Thoracic aorta (tissue), 2 donors: Measurements from ENCODE around the gene TFRC. TPM values are rescaled to one million over a fixed set of nuclear protein-coding genes. Genes with fewer than 3 reads are reported as not detected.
"Not testable (repeated sequence)": the region's sequence is repeated elsewhere in the genome, so short reads cannot be mapped to it uniquely, and the experiment has no call there.

Experiments
- ATAC-seq: fragments of 150-250 bp; one replicate; pipeline ENCODE4 v1.8.0; 2017; ENCODE audit warnings: low read depth; ENCODE audit not compliant: insufficient number of reproducible peaks, low FRiP score
- DNase-seq: peaks from one replicate; pipeline ENCODE4 v3.0.0-alpha.2; 2020; ENCODE audit warnings: low spot score
- H3K27ac ChIP-seq, 2 donors: fragments of 200-600 bp; sonication (generic); 1 replicate in 1 of 2; 2 replicates in 1 of 2; pipeline ENCODE4 v1.5.1; 2016; ENCODE audit warnings: mild to moderate bottlenecking in 2 of 2, moderate library complexity in 2 of 2
- H3K27me3 ChIP-seq: fragments of 200-600 bp; sonication (generic); replicated peaks from 2 replicates; pipeline ENCODE4 v1.6.0; 2016; ENCODE audit warnings: mild to moderate bottlenecking; ENCODE audit not compliant: insufficient read depth
- H3K36me3 ChIP-seq: fragments of 200-600 bp; sonication (generic); one replicate; pipeline ENCODE4 v1.5.1; 2016
- H3K4me1 ChIP-seq, 2 donors: fragments of 200-600 bp; sonication (generic); 1 replicate in 1 of 2; 2 replicates in 1 of 2; pipeline versions ENCODE4 v1.5.1 to v1.6.0; 2016; ENCODE audit warnings: low read depth in 2 of 2, mild to moderate bottlenecking in 1 of 2; ENCODE audit not compliant: control insufficient read depth in 1 of 2
- H3K4me3 ChIP-seq: fragments of 200-600 bp; sonication (generic); 2 replicates; pipeline ENCODE4 v1.5.1; 2016; ENCODE audit warnings: mild to moderate bottlenecking
- H3K9me3 ChIP-seq: fragments of 200-600 bp; sonication (generic); 2 replicates; pipeline ENCODE4 v1.5.1; 2016
- CTCF ChIP-seq: fragments of 200-600 bp; sonication (generic); IDR thresholded peaks from one replicate; pipeline ENCODE4 v1.5.1; 2019; ENCODE audit warnings: antibody characterized with exemption
- total RNA-seq, 2 donors: library from RNA; depleted of rRNA; stranded (reverse); fragments of >200 nt; gene quantifications; one replicate each; pipeline versions ENCODE4 v1.1.0 to v1.2.3, GENCODE V29; 2016

TFRC gene
- total RNA-seq, 2 donors from 2014 or later: 127 to 164 TPM

GRCh38 chr3:196079682-196080081 lies 2.2 kb downstream of the TFRC start:
- H3K36me3 ChIP-seq: no peaks in the 10 kb centered on the region
- H3K4me1 ChIP-seq: peaks cover 5 to 16% of the 10 kb centered on the region in 2 donors
- DNase-seq (no peak), ATAC-seq (no peak)
- no peaks in the 10 kb centered on the region for H3K27me3 ChIP-seq
- no peak for TF ChIP-seq CTCF
- H3K4me3 ChIP-seq: no peak overlapping the region
- no peak overlapping the region for H3K27ac ChIP-seq
- H3K9me3 ChIP-seq: no peaks in the 10 kb centered on the region

- ATAC-seq (no peak), DNase-seq (no peak)
- Histone ChIP-seq H3K9me3 (no peaks in the 10 kb centered on the region), H3K27me3 (no peaks in the 10 kb centered on the region), H3K4me3 (no peak overlapping the region), H3K36me3 (peaks cover 20% of the 10 kb centered on the region), H3K27ac (no peak overlapping the region), H3K4me1 (peaks cover 0 to under 1% of the 10 kb centered on the region in 2 donors)
- no peak for TF ChIP-seq CTCF
Observed at GRCh38 chr3:196075013-196075412, 6.9 kb downstream of the TFRC start.

- TF ChIP-seq CTCF: peak; percentile 61
- H3K36me3 ChIP-seq: peaks cover 24% of the 10 kb centered on the region
- H3K9me3 ChIP-seq: no peaks in the 10 kb centered on the region
- ATAC-seq (no peak), DNase-seq (no peak)
- H3K4me3 ChIP-seq: no peak overlapping the region
- H3K4me1 ChIP-seq: no peaks in the 10 kb centered on the region
- H3K27ac ChIP-seq: no peak overlapping the region
- H3K27me3 ChIP-seq: no peaks in the 10 kb centered on the region
Observed at GRCh38 chr3:196073255-196073753, 8.6 kb downstream of the TFRC start.

GRCh38 chr3:196072313-196072712 lies 9.6 kb downstream of the TFRC start:
- H3K27me3 ChIP-seq: no peaks in the 10 kb centered on the region
- H3K4me1 ChIP-seq: no peaks in the 10 kb centered on the region
- no peak for TF ChIP-seq CTCF
- no peaks in the 10 kb centered on the region for H3K9me3 ChIP-seq
- no peak for ATAC-seq
- no peak for DNase-seq
- H3K36me3 ChIP-seq: peaks cover 28% of the 10 kb centered on the region
- no peak overlapping the region for H3K4me3 ChIP-seq
- no peak overlapping the region for H3K27ac ChIP-seq

- H3K4me3 ChIP-seq, DNase-seq, ATAC-seq, H3K27ac ChIP-seq, H3K9me3 ChIP-seq, H3K4me1 ChIP-seq, H3K27me3 ChIP-seq: not testable (repeated sequence)
- peaks cover 42% of the 10 kb centered on the region for H3K36me3 ChIP-seq
Observed at GRCh38 chr3:196068812-196069211, 13.1 kb downstream of the TFRC start.

GRCh38 chr3:196067439-196067838 lies 14.5 kb downstream of the TFRC start:
- Histone ChIP-seq H3K27me3 (no peaks in the 10 kb centered on the region), H3K4me3 (no peak overlapping the region), H3K9me3 (no peaks in the 10 kb centered on the region), H3K4me1 (no peaks in the 10 kb centered on the region), H3K27ac (no peak overlapping the region), H3K36me3 (peaks cover 53% of the 10 kb centered on the region)
- DNase-seq (no peak), ATAC-seq (no peak)
- no peak for TF ChIP-seq CTCF
